ENCODE measurements around the gene MICAL2.

The MICAL2 gene

DNA sequence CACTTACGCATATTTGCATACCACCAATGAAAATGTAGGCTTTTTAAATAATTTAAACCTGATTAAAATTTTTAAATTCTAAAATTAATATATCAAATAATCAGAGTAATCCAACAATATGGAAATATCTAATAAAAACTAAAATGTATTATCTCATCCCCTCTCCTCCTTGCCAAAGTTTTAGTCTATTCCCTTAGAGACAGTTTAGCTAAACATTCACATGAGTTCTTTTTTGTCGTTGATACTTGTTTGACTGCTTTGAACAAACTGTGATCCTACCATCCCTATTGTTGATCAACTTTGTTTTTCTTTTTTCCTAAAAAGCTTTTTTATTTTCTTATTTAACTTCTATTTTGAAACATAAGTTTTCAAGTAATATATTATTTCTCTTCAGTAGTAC, 185.6 kb downstream of the MICAL2 start:
- no peak for DNase-seq (ENCODE audit: low read depth, low spot score)
- H3K4me3 ChIP-seq (ENCODE audit: low read length): no peak overlapping the region

DNA sequence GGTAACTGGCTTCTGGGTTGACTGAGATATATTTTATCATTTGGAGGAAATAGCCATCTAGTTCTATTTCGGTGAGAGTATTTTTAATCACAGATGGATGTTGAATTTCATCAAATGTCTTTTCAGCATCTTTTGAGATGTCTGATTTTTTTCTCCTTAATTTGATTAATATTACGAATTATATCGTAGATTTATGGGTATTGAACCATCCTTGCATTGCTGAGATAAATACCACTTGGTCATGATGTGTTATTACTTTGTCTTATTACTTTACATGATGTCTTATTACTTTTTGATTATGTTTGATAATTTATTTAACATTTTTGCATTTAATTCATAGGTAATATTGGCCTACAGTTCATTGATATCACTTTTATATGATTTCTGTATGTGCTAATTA, 188.2 kb downstream of the MICAL2 start:
- DNase-seq (ENCODE audit: low read depth, low spot score): no peak

DNA sequence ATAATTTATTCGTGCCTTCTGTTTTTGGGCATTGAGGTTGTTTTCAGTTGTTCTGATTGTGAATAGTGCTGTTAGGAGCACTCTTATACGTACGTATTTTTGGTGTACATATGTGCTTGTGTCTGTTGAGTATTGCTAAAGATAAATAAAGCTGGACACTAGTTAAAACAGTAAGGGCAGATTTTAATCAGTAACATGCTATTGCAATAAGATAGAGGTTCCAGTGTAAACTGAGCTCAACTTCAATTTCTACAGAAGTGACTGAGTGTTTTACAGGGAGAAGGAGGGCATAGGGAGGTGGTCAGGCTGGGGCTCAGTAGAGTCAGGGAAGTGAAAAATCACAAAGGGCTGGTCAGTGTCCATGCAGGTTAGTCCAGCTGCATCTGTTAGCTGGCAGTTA, 191.0 kb downstream of the MICAL2 start:
- DNase-seq (ENCODE audit: low read depth, low spot score): no peak

More for the DNA sequence above, 188.2 kb downstream of the MICAL2 start:
- no peak overlapping the region for H3K4me3 ChIP-seq (ENCODE audit: low read length)

GRCh38 chr11:12303421-12304149, 193.2 kb downstream of the MICAL2 start:
- DNase-seq (ENCODE audit: low read depth, low spot score): no peak
- no peak overlapping the region for H3K4me3 ChIP-seq (ENCODE audit: low read length)

More for the DNA sequence above, 191.0 kb downstream of the MICAL2 start:
- H3K4me3 ChIP-seq (ENCODE audit: low read length): no peak overlapping the region

DNA sequence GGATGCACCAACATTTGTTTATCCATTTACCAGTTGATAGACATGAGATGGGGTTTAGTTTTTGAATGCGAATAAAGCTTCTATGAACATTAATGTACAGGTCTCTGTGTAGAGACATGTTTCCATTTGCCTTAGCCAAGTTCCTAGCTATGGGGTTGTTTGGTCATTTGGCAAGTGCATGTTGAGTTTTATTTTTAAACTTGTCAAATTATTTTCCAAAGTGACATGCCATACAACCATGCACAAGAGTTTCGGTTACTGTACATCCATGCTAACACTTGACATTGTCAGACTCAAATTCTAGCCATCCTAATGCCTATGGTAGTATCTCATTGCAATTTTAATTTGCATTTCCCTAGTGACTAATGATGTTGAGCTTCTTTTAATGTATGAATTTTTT, 196.4 kb downstream of the MICAL2 start:
- DNase-seq (ENCODE audit: low read depth, low spot score): no peak

DNA sequence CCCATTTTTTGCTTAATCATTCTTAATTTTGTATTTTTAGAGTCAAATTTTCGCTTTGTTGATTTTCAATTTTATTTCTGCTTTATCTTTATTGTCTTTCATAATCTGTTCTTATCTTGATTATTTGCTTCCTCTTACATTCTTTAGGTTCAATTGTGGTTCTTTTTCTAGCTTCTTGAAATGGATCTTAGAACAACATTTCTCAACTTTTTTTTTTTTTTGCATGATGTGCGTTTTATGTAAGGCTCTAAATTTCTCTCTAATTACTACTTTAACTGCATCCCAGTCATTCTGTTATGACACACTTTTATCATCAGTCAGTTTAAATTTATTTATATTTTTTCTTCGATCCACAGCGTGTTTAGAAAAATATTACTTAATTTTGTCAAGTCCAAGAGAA, 201.7 kb downstream of the MICAL2 start:
- no peak overlapping the region for H3K4me3 ChIP-seq (ENCODE audit: low read length)
- no peak for DNase-seq (ENCODE audit: low read depth, low spot score)

More for the DNA sequence above, 196.4 kb downstream of the MICAL2 start:
- no peak overlapping the region for H3K4me3 ChIP-seq (ENCODE audit: low read length)

All from Jurkat, Clone E6-1 (cell line).